Measurements from ENCODE around the gene COL26A1.
"Not testable (repeated sequence)": the region's sequence is repeated elsewhere in the genome, so short reads cannot be mapped to it uniquely, and the experiment has no call there.

The COL26A1 gene

GRCh38 chr7:101595246-101595645 is 232.6 kb downstream of the COL26A1 start:
- no peak for DNase-seq (ENCODE audit: low read depth, low spot score)

DNA sequence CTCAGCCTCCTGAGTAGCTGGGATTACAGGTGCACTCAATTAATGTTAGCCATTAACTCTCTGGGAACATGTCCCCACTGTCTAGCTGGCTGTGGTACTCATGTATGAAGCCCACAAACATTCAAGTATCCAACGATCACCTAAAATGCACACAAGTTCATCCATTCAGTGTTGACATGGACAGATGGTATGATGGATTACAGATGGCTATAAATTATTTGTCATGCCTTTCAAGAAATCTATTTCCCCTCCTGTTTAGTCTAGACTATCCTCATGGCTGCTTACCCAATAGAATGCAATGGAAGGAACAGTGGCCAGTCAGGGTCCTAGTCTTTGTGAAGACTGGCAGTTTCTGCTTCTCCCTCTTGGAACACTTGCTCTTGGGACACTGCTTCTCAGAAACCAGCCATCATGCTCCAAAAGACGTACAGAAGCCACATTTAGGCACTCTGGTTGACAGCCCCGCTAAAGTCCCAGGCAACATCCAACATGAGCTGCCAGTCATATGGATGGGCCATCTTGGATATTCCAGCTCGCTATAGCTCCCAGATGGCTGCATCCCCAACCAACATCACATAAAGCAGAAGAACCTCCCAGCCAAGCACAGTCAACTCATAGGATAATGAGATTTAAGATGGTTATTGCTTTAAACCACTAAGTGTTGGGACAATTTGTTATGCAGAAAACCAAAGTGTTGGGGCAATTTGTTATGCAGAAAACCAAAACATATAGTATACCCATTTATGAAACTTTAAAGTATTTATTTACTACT is 233.3 kb downstream of the COL26A1 start:
- no peak for DNase-seq (ENCODE audit: low read depth, low spot score)

DNA sequence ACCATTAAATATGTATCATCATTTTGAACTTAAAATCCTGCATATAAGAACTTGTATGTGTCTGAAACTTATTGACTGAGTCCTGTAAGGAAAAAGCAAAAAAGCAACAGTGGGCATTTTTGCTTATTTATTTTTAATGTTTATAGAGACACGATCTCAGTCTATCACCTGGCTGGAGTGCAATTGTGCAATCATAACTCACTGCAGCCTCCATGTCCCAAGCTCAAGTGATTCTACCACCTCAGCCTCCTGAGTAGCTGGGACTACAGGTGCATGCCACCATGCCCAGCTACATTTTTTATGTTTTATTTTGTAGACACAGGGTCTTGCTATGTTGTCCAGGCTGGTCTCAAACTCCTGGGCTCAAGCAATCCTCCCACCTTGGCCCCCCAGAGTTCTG is 234.2 kb downstream of the COL26A1 start:
- no peak for DNase-seq (ENCODE audit: low read depth, low spot score)

DNA sequence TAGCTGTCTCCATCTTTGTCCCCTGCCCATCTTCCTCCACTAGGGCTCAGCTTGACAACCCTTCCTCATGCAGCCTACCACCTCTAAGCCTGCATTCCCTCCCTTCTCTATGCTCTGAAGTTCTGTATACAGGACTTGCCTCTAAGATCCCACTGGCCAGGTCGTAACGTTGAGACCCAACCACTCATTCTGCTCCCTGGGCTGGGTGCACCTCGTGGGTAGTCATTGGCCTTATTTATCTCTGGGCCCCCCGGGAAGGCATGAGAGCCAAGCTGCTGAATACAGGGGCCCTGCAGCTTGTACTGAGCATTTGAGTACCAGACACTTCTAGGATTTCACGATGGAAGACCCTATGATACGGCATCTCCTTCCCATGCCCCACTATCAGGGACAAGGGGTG is 235.3 kb downstream of the COL26A1 start:
- no peak for DNase-seq (ENCODE audit: low read depth, low spot score)

DNA sequence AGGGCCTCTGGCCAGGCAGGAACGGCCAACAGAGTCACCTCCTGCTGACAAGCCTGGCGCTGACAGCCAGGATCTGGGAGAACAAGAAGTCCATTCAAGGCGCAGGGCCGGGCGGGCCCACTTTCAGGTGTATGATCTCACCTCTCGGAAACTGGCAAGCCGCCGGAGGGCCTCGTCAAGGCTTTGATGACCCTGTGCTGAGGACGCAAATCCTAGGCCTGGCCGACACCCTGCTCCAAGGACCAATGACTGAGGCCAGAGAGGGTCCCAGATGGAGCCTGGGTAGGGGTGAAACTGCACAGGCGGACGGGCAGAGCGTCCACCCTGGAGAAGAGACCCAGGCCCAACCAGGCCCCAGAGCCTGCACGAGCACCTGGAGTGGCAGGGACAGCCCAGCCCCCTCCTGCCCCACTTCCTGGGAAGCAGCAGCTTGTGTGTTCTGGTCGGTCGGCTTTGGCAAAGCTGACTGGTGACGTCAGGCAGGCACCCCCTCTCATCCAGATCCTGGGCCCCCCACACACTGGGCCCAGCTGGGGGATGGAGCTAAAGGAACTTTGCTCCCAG is 235.8 kb downstream of the COL26A1 start:
- no peak for DNase-seq (ENCODE audit: low read depth, low spot score)

DNA sequence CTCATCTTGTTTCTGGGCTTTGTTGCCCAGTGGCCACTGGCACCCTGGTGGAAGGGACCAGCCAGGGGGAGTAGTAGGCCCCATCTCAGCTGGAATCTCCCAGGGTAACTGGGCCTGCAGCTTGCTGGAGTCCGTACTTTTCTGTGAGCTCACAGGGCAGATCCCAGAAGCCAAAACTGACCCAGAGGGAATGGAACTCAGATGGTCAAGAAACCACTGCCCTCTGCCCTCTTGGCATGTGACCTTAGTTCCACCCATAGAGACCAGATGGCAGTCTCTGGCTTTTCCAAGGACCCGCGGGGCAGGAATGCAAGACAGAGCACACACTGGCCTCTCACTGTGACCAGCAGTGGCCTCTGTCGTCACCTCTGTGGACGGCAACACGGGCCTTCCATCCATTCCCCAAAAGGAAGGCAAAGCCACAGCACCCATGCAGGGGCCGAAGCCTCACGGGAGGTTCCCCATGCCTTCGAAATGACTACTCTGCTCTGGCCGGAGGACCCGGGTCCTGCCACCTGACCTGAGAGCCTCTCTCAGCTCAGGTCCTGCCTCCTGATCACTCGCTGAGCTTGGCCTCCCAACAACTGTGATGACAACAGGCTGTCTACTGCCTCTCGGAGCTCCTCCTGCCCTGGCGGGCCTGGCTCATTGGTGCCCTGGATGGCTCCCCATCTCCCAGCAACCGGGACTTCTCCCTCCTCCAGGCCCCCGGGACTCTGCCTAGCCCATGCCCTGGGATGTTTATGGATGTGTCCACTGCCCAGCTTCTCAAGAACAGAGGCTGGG is 236.5 kb downstream of the COL26A1 start:
- DNase-seq (ENCODE audit: low read depth, low spot score), result no peak

- DNase-seq (ENCODE audit: low read depth, low spot score), result no peak
Observed at GRCh38 chr7:101599787-101600186, 237.1 kb downstream of the COL26A1 start.

DNA sequence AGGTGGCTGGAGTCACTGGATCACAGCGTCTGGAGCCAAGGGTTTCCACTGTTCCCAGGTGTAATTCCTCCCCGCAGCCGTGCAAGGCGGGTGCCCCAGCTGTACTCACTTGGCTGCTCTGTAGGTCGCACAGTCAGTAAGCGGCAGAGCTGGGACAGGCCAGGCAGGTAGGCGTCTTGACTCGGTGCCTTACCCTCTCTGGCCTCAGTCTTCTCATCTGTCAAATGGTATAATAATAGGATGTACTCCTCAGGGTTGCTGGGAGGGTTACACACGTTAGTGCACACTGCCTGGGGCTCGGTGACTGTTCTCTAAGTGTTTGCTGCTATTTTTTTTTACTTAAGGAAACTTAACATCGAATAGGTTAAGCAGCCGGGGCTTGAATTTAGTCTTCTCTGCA is 239.4 kb downstream of the COL26A1 start:
- no peak for DNase-seq (ENCODE audit: low read depth, low spot score)

GRCh38 chr7:101602484-101603241 is 240.0 kb downstream of the COL26A1 start:
- DNase-seq (ENCODE audit: low read depth, low spot score), result peak; percentile 54

DNA sequence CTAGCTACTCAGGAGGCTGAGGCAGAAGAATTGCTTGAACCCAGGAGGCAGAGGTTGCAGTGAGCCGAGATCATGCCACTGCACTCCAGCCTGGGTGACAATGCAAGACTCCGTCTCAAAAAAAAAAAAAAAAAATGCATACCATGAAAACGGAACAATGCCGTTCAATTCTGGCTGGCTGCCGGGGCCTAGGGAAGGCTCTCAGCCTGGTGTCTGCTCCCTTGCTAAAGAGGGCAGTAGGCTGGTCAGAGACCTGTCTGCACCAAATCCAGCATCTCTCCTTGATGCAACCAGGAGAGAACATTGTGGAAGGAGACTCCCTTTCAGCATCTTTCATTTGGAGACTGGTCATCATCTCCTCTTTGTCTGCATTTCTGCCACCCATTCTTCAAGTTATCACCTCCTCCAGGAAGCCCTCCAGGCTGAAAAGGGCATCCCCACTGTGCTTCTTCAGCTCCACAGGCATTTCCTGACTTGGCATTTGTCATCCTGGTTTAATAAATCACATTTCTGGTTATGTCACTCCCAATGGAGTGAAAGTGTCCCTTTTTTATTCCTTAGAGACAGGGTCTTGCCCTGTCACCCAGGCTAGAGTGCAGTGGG is 241.8 kb downstream of the COL26A1 start:
- no peak for DNase-seq (ENCODE audit: low read depth, low spot score)

DNA sequence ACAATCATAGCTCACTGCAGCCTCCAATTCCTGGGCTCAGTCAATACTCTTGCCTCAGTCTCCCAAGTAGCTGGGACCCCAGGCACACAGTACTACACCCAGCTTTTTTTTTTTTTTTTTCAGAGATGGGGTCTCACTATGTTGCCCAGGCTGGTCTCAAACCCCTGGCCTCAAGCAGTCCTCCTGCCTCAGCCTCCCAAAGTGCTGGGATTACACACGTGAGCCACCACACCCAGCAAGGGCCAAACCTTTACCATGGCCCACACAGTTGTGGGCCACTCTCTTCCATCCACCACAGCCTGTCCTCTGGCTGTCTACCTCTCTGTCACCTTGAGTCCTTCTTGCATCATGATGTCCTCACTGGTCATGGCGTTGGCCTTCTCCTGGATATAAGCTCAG is 242.3 kb downstream of the COL26A1 start:
- DNase-seq (ENCODE audit: low read depth, low spot score), result not testable (repeated sequence)

DNA sequence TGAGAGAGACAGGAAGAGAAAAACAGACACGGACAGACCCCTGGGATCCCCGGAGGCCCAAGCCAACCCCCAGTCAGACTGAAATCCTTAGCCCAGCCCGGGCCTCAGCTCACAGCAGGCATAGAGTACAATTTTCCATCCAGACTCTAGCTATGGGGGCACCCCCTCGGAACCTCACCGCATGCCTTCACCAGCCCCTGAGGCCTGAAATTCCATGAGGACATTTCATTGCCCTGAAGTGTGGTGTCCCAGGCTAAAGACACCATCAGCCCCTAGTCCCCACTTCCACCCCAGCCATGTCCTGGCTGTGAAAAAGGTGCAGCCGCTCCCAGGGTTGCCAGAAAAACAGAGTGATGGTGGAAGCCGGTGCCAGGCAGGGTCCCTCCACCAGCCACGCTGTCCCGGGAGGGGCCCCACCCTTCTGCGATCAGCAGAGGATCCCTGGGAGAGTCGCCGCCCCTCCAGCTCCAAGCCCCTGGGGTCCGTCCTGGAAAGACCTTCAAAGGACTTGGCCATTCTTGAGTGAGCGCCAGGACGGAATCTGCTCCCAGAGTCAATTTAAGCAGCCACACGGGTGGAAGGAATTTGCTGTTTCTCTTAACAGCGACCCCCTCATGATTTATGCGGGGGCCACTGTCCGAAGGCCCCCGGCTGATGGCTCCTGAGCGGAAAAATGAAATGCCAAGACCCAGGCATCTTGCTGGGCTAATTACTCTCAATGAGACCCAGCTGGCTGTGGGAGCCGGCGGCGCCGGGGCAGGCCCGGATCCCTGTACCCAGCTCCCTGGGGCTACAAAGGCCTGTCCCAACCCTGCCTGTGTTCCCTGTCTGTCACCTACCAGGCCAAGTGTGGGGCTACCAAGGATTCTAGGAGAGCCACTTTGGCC is 243.2 kb downstream of the COL26A1 start:
- DNase-seq (ENCODE audit: low read depth, low spot score), result no peak

GRCh38 chr7:101606498-101606923 is 243.8 kb downstream of the COL26A1 start:
- DNase-seq (ENCODE audit: low read depth, low spot score), result no peak

Measured in activated naive CD8-positive, alpha-beta T cell treated with anti-CD3 and anti-CD28 coated beads, Interleukin-2, amount 50 U/mL, for 16 hours (primary cell).